Stimulated activated CD8-positive, alpha-beta memory T cell treated with anti-CD3 and anti-CD28 coated beads, Interleukin-2, amount 100 ng/mL, for 48 hours (primary cell): ENCODE results near the gene USP10.

Source experiments
- DNase-seq, 2 donors: peaks; one replicate each; pipeline ENCODE4 v3.0.0-alpha.2; 2020; ENCODE audit warnings: low read depth in 2 of 2

USP10 gene

DNA sequence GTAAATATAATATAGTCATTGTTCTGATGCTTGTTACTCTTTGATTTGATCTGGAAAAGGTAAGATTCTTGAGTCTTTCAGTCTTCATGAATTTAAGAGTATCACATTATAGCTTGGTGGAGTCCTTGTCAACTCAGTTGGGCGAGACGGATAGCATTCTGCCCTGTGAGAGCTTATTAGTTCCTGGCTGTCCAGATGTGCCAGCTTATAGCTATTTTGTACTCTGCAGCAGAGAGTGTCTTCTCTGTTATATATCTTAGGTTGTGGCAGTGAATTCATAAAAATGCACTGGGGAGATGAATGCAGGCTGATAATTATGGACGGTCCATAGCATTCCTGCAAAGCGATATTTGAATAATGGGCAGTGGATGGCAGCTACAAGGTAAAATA is 69.0 kb downstream of the USP10 start:
- no peak for DNase-seq

DNA sequence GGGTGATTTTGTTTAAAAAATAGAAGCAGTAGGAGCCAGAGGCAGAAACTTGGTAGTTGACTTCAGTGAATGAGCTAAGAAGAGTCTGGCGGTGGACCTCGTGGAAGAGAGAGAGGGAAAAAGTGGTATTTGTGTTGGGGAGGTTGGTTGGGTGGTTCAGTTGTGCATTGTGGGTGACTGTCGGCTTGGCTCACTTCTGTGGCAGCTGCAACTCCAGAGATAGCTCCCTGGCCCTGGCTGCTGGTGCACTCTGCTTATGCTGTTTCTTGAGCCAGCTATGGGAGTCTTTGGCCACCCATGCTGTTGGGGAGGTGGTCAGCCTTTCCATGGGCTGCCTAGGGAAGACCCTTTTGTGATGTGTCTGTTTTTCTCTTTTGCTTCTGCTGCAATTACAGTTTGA is 69.6 kb downstream of the USP10 start:
- no peak for DNase-seq

DNA sequence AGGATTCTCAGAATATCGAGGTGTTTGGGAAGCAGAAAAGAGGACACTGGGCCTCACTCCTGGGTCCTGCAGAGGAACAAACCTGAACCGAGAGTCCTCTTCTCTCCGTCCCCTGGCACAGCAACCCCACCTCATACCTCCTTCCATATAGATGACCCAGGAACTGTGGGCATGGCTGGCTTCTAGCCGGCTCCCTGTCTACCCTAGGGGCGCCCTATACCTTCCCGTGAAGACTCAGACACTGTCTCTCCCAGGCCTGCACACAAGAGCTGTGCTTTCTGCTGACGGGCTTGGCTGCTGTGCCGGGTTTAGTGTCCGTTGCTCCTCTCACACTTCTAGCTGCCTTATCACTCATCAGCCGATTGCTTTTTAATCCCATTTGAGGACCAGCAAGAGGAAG is 73.5 kb downstream of the USP10 start:
- no peak for DNase-seq

DNA sequence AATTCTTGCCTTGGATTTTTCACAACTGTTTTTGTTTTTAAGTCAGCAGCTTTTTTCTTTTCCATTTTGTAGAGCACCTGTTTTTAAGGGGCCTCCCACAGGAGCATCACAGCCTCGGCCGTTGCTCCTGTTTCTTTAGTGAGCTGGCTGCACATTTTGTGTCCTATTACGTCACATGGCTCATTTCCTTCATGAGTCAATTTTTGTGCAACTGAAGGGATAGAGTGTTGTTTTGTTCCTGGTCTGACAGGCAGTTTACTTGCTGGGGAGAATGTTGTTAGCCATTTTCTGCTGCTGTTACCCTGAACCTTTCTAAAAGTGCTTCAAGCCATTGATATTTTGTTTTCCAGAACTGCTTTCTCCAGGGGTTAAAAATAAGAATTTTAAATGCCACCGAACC is 75.0 kb downstream of the USP10 start:
- DNase-seq, result no peak

DNA sequence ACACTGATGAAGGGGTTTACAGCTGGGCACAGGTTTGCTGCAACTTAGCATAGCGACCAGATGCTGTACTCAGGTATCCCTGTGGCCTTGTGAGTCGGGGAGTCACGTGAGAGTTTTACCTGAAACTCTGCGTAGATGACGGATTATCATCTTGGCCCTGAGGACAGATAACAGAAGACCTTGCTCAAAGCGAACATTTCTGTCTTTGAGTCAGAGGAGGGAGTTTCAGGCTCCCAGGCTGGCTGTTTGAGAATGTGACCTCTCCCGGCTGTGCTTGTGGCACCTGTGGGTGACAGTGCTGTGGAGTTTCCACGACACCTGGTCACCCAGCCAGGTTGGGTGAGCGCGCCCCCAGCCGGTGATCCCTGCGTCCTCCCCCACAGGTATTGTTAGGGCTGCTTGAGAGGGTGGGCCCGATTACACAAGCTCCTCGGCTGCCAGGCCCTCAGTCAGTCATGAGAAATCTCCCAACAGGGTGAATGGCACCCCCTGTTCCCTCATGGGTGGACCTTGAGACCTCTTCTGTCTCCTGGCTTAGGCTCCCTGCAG is 75.5 kb downstream of the USP10 start:
- no peak for DNase-seq

DNA sequence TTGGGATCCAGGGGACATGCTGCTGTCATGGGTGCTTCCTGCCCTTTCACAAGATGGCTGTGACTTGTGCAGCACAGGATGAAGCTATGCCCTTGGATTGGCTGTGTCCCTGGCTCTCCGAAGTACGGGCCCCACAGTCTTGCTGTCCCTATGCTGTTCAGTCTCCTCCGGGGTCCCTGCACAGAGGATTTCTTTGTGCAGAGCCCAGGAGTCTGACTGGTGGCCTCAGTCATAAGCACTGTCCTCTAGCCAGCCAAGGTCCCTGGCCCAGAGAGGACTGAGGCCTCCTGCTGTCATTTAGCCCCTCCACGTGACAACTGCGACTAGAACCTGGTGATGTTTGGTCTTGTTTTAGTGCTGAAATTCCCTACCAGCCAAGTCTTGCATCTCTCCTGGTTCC is 77.6 kb downstream of the USP10 start:
- DNase-seq, result no peak

DNA sequence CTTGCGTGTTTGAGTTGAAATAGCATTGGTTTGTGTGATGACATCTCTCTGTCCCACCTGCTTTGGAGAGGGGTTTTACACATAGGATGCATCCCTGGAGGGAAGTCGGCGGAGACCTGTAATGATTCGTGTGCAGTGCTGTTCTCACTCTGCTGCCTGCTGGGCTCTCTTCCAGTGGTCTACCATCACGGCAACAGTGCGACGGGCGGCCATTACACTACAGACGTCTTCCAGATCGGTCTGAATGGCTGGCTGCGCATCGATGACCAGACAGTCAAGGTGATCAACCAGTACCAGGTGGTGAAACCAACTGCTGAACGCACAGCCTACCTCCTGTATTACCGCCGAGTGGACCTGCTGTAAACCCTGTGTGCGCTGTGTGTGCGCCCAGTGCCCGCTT is 78.9 kb downstream of the USP10 start:
- DNase-seq, result no peak

DNA sequence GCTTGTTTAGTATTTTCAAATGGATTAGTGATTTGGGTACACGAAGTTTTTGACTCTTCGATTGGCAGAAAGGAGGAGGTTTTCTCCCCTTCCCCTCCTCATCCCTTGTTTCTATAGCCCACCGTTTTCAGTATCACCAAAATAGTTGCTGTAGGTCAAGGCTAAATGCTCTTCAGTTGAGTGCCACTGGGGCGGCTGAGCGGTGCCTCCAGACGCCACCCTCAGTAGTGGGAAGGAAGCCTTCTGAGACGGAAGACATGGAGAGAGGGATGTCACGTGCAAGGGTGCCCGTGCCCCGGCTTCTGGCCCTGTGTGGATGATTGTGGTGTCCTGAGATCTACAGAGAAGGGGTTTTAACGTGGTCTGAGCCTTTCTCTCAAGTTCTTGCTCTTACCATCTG is 80.3 kb downstream of the USP10 start:
- no peak for DNase-seq

DNA sequence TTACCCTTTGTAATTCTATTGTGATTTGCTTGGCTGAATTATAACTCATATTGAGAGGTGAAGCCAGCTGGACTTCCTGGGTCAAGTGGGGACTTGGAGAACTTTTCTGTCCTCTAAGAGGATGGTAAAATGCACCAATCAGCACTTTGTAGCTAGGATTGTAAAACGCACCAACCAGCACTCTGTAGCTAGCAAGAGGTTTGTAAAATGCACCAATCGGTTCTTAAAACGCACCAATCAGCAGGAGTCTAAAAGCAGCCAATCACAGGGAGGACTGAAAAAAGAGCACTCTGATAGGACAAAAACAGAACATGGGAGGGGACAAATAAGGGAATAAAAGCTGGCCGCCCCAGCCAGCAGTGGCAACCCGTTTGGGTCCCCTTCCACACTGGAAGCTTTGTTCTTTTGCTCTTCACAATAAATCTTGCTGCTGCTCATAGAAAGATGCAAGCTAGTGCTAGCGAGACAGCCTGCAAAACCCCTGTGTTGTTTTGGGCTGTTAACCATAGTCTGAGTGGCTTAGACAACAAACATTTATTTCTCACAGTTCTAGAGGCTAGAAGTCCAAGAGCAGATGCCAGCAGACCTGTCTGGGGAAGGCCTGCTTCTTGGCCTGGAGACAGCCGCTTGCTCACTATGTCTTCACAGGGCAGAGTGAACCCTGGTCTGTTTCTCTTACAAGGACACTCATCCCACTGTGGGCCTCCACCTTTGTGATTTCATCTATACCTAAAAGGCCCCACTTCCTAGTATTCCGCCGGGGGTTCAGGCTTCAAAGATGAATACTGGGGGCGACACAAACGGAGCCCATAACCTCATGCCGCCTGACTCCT is 81.0 kb downstream of the USP10 start:
- no peak for DNase-seq

DNA sequence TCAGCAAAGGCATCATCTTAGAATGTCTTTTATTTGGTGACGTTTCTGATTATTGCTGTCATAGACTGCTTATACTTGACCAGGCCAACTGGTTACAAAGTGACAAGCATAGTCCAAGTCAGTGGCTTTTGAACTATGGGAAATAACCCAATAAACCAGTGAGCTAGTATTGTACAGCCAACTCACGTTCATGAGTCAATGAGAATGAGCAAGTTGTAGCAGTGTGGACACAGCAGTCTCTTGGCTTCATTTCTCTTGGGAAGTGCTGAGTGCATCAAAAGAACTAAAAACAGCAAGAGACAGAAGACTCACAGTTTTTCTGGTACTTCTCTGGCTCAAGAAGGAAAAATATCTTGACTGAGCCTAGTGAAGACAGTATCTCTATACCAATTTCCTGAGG is 83.0 kb downstream of the USP10 start:
- no peak for DNase-seq

DNA sequence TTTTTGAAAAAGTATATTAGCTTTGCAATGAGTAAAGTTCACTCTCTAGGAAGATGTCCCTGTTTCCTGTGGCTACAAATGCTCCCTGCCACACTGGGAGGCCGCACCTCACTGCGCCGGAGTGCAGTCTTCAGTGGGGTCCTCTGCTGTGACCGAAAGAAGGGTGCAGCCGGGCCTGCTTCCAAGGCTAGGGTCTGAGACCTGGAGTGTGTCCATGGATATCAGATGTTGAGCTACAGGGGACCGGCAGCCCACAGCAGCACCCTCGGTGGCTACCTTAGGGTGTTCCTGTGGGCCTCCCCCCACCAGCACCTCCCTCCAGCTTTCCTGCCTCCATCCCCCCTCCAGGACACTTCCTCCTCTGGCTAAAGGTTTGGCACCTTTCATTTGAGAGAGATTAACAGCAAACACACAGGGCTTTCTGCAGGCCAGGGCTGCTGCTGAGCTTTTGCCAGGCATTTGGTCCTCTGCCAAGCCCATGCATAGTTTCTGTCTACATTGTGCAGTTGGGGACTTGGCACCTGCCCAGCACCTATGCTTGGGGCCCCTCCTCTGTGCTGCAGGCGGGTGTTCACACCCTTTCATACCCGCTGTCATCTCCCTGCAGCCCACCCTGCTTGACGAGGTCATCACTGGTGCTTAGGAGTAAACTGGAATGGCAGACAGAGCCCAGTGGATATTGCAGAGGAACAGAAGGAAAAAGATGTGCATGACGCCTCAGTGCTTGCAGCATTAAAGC is 86.2 kb downstream of the USP10 start:
- DNase-seq, result no peak

DNA sequence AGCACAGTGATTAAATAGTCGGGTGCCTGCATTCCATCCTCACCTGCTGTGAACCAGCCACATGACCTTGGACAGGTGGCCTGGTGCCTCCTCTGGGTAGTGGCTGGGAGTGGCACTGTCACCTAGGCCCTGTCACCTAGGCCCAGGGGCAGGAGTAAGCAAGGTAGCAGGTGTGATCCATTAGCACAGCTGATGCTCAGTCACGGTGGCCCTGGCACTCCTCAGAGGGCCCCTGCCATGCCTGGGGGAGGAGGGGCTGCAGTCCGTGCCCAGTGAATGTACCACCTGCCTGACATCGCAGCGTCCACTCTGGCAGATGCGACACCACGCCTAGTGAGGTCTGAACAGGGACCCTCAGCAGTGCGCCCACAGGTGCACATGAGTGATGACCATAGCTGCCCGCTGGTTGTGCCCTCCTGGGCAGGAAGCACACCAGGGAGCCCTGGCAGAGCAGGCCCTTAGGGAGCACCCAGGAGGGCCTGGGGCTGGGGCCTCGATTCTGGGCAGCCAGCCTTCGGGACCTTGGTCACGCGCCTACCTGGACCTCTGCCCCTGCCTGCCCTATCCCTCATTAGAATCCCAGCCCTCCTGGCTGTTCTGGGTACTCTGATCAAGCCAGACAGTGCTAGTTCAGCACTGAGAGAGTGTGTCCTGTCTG is 86.9 kb downstream of the USP10 start:
- no peak for DNase-seq

DNA sequence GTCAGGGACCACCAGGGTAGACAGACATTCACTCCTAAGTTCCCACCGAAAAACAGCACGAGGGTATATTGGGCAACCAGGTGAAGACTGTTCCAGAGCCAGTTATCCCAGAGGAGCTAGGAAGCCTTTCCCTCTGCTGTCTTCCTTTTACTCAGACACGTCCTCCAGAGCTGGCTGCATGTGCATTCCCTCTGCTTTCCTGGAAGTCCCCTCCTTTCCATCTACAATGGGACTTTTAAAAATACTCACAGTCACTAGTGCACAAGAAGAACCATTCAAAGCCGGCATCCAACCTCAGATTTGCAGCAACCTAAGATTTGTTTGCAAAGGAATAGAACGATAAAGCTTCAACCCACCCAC is 87.4 kb downstream of the USP10 start:
- no peak for DNase-seq

DNA sequence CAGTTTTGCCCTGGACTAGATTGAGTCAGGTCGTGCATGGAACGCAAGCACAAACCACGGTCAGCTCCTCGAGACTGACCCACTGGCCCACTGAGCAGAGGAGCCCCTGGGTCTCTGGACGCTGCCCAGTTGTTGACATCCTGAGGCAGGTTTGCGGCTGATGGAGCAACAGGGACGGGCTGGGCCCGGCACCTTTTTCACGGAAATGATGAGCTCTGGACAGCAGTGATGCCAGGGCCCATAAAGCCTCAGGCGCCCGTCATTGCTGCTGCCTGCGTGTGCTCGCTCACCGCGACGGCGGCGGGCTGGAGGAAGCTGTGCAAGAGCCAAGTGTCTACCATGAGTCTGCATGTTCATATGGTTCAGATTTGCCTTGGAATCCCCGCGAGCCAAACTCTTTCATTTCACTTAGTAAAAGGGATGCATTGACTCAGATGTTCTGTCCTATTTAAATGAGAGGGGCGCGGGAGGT is 89.2 kb downstream of the USP10 start:
- no peak for DNase-seq

DNA sequence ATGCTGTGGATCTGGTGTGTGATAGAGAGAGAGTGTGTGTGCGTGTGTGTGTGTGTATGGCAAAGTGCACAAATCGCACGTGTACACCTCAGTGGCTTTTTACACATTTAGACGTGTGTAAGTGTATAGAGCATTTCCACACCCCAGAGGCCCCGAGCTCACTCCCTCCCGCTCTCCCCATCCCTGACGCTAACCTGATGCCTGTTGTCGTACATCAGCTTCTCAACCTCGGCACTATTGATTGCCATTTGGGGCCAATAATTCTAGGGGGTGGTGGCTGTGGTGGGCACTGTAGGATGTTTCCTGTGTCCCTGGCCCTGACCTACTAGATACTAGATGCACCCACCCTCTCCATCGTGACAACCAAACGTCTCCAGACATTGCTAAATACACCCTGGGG is 89.6 kb downstream of the USP10 start:
- no peak for DNase-seq

DNA sequence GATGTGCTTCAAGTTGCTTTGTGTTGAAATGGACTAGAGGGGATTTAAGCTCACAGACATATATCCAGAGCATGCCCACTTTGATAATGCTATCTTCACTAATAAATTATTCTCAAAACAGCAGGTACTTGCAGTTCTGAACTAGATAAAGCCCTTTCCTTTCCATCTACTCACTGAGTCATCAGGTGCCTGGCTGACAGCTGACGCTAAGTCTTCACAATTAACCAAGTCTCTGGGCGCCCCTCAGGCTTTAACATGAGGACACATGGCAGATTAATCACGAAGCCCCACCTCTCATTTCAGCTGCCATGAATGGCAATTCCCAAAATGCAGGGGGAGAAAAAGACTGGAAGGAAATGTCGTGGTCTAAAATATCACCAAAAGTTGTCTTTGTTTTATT is 90.5 kb downstream of the USP10 start:
- DNase-seq, result no peak

DNA sequence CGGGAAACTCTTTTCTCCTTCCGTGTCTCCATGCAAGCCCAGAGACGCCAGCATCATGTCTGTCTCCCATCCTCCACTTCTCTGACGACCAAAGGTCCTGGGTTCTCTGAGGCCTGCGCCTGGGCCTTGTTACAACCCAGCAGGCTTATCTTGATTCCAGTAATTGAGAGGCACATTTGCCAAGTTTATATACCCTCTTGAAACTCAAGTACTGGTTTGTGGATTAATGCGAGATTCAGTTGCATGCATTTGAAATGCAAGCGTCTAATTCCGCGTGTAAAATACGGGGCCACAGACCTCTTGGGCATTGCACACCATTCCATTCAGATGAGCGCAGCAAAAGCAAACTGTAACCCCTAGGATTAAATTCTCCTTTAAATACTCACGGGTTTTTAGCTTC is 91.3 kb downstream of the USP10 start:
- DNase-seq, result no peak

DNA sequence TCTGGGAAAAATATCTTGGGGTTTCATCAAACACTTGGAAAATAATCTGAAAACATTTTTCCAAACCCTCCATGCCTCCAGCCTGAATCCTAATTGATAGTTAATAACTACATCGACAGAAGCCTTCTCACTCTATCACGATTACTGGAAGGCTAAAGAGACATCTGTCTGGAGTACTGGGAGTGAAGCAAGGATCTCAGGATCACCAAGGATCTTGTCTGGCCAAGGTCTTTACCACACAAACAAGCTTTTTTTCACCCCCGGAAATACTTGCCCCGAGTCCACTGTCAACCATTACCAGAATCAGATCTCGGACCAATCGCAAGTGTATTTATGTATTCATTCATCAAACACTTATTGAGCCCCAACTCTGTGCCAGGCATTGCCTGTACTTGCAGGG is 91.7 kb downstream of the USP10 start:
- DNase-seq, result no peak

DNA sequence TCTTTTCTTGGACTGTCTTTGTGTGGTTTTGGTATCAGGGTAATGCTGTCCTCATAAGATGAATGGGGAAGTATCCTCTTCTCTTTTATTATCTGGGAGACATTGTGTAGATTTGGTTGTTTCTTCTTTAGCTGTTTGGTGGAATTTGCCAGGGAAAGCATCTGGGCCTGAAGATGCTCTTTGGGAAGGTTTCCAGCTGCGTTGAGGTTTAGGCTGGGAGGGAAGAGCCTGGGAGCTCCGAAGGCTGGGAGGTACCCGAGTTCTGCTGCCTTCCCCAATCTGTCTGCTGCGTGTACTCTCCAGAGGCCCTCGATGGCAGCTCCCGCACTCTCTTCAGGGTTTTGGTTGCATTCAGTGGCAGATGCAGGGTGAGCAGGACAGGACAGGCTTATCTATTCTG is 94.4 kb downstream of the USP10 start:
- DNase-seq, result no peak

DNA sequence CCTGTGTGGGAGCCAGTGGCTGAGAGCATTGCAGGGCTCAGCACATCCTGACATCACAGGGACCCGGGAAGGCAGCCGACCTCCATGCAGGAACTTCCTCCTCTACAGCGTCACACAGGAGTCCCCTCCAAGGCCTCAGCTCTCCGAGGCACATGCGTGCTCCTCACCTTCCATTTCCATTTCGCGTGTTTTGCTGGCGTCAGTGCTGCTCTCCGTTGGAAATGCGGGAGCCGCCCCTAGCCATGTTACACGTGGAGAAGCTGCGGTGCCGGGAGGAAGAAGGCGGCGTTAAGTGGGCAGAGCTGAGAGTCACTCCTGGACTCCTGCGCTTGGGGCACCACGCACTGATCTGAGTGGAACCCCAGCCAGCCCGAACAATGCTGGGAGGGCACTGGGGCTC is 94.8 kb downstream of the USP10 start:
- DNase-seq, result no peak

DNA sequence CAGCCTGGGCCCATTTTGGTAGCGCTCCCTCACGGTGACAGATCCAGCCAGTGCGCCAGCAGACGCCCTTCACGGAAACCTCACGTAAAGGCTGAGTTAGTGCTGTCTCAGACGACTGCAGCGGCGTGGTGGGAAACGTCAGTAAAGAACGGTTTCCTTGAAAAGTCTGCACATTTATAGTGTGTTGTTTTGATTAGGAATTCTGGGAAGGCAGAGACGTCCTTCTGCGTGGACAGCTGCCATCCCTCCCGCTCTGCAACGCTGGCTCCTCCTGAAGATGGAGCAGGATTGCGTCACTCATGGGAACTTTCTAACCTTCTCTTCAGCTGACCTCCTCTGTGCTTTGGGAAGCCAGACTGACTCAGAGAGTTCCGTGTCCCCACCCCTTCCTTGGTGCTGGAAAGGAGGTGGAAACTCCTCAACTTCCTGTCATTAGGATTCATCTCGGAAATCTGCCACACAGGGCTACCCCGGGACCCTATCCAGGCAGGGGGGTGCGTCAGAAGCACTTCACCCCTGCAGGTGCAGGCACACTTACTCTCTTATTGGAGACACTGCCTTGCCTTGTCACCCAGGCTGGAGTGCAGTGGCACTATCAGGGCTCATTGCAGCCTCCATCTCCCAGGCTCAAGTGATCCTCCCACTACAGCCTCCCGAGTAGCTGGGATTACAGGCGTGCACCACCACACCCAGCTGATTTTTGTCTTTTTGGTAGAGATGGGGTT is 95.7 kb downstream of the USP10 start:
- no peak for DNase-seq
